ENCODE measurements around the gene IFI6.
"Not testable (repeated sequence)": the region's sequence is repeated elsewhere in the genome, so short reads cannot be mapped to it uniquely, and the experiment has no call there.

Gene IFI6

DNA sequence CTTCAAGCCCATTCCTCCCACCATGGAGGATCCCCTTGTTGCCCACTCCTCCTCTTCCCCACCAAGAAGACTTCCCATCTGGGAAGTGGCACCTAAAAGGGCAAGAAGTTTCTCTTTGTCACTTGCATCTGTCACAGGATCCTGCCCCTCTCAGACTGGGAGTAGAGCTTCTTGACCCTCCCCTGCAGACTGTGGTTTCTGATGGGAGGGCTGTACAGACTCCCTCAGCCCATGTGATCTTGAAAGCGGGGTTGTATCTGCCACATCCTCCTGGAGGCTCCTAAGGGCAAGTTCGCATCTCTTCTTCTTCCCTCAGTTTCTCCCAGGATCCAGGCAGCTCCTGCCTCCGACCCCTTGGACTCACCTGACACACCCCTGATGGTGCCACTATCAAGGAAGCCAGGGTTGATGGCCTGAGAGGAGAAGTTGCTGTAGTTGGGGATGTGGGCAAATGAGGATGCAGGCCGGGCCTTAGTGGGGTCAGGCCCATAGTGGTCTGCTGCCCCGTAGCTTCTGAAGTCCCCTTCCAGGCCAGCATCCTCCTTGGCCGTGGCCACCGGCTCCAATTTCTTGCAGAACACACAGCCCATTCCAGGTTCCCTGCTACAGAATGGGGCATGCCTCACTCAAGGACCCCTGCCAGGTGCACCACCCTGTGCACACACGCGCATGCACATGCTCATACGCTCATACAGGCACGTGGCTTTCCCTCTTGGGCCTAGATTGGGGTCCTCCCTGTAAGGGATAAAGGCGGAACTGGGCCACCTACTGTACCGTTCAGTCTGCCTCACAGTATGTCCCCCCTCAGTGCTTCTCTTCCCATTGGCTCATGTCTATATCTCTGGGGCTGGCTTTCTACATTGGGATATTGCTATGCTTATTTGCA is 48.4 kb downstream of the IFI6 start:
- Mint-ChIP-seq H3K27me3 (ENCODE audit: low read depth, poor library complexity) (peaks cover 6% of the 10 kb centered on the region), H3K4me3 (no peak overlapping the region), H3K27ac (no peak overlapping the region), H3K4me1 (peaks cover 28% of the 10 kb centered on the region), H3K9me3 (no peaks in the 10 kb centered on the region), H3K36me3 (ENCODE audit: low read depth) (no peaks in the 10 kb centered on the region)
- TF ChIP-seq, protein P1, sequence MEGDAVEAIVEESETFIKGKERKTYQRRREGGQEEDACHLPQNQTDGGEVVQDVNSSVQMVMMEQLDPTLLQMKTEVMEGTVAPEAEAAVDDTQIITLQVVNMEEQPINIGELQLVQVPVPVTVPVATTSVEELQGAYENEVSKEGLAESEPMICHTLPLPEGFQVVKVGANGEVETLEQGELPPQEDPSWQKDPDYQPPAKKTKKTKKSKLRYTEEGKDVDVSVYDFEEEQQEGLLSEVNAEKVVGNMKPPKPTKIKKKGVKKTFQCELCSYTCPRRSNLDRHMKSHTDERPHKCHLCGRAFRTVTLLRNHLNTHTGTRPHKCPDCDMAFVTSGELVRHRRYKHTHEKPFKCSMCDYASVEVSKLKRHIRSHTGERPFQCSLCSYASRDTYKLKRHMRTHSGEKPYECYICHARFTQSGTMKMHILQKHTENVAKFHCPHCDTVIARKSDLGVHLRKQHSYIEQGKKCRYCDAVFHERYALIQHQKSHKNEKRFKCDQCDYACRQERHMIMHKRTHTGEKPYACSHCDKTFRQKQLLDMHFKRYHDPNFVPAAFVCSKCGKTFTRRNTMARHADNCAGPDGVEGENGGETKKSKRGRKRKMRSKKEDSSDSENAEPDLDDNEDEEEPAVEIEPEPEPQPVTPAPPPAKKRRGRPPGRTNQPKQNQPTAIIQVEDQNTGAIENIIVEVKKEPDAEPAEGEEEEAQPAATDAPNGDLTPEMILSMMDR (IDR thresholded peaks at IDR 0.05), result no peak
- no peak for DNase-seq

DNA sequence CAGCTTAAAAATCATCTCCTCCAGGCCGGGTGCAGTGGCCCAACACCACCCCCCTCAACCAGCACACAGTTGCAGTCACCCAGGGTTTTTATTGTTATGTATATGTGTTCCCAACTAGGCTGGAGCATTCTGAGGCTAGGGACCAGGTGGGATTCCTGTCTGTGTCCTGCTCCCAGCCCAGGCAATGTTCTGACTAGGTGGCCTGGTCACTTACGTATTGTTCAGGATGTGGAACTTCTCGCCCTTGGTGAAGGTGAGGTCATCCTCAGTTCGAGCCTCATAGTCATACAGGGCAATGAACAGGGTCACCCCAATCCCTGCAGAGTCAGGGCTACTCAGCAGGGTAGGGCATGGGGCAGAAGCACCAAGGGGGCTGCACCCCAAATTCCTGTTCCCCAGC is 49.2 kb downstream of the IFI6 start:
- TF ChIP-seq, protein P1 (IDR thresholded peaks at IDR 0.05), result no peak
- Mint-ChIP-seq H3K9me3 (no peaks in the 10 kb centered on the region), H3K4me1 (peaks cover 30% of the 10 kb centered on the region), H3K4me3 (no peak overlapping the region), H3K36me3 (ENCODE audit: low read depth) (no peaks in the 10 kb centered on the region), H3K27ac (no peak overlapping the region), H3K27me3 (ENCODE audit: low read depth, poor library complexity) (peaks cover 6% of the 10 kb centered on the region)
- DNase-seq, result no peak

DNA sequence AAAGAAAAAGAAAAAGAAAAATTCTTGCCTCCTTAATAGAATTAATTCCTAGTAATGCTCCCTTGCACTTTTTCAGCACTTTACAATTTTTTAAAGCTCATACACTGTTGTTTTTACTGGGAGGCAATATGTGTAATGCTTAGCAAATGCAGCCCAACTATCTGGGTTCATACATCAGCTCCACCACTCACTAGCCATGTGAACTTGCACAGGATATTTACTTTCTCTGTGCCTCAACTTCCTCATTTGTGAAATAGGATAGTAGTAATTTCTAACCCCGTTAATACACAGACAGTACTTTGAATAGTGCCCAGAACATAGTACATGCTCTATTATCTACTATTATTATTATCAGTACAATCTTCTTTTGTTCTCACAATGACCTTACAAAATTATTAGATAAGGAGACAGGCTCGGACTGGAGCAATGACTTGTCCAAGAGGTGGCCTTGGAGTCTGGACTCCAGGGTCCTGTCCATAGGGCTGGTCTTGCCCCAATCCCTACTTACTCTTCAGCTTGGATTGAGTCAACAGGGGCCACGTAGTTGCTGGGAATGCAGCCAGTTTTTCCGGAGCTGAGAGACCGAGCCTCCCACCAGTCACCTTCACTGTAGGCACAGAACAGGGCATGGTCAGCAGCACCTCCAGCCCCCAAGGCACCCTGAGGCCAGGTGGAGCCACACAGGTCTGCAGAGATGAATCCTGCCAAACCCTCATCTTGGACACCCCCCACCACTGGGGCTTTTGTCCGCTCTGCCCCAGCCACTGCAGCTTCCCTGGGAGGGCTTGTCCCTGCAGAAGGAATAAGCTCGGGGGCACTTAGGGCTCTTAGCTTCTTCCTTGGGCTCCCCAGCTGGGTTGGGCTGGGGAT is 50.7 kb downstream of the IFI6 start:
- Mint-ChIP-seq H3K4me1 (peaks cover 30% of the 10 kb centered on the region), H3K27me3 (ENCODE audit: low read depth, poor library complexity) (peaks cover 6% of the 10 kb centered on the region), H3K36me3 (ENCODE audit: low read depth) (no peaks in the 10 kb centered on the region), H3K4me3 (no peak overlapping the region), H3K9me3 (no peaks in the 10 kb centered on the region), H3K27ac (no peak overlapping the region)
- DNase-seq, result no peak
- TF ChIP-seq, protein P1 (IDR thresholded peaks at IDR 0.05), result no peak

DNA sequence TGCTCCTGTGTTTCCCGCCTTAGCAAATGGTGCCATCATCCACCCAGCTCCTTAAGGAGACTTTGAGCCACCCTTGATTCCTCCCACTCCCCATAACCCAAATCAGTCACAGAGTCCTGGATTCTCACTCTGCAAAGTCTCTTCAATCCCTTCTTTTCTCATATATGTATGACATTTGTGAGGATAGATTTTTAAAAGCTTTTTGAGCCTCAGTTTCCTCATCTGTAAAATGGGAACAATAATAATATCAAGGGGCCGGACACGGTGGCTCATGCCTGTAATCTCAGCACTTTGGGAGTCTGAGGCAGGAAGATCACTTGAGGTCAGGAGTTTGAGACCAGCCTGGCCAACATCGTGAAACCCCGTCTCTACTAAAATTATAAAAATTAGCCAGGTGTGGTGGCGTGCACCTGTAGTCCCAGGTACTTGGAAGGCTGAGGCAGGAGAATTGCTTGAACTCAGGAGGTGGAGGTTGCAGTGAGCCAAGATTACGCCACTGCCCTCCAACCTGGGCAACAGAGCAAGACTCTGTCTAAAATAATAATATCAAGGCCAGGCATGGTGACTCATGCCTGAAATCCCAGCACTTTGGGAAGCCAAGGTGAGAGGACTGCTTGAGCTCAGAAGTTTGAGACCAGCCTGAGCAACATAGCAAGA is 52.1 kb downstream of the IFI6 start:
- H3K4me3 Mint-ChIP-seq; H3K9me3 Mint-ChIP-seq; H3K36me3 Mint-ChIP-seq (ENCODE audit: low read depth); DNase-seq; H3K27me3 Mint-ChIP-seq (ENCODE audit: low read depth, poor library complexity): not testable (repeated sequence)
- peaks cover 31% of the 10 kb centered on the region for H3K4me1 Mint-ChIP-seq
- H3K27ac Mint-ChIP-seq, result peak overlapping the region; percentile 34

DNA sequence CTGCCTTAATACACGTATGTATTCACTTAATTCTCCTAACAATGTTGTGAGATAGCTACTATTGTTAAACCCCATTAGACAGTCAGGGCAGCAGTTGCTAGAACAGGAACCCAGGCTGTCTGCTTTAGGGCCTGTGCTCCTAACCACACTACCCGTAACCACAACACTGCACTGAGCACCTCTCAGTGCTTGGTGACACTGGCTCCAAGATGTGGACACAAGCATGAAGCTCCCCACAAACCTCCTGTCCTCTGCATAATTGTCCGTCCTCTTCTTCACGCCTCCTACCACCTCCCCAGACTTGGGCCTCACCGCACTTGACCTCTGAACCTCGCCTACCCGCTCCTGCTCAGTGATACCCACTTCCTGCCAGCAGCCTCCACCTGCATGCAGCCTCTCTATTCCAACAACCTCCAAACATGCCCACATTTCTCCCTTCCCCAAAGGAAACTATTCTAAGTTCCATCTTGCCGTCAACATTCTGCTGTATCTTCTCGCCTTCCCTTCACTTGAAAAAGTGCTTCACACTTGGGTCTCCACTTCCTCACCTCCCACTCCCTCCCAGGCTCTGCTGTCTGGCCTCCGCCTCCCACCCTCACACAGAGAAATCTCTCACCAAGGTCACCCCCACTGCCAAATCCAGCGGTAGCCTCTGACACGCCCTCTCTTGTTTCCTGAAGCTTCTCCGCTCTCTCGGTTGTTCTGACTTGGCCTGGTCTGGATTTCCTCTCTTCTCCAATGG is 53.5 kb downstream of the IFI6 start:
- peaks cover 43% of the 10 kb centered on the region for H3K4me1 Mint-ChIP-seq

More for the DNA sequence above, 53.5 kb downstream of the IFI6 start:
- H3K27me3 Mint-ChIP-seq (ENCODE audit: low read depth, poor library complexity), result peaks cover 6% of the 10 kb centered on the region
- no peaks in the 10 kb centered on the region for H3K9me3 Mint-ChIP-seq
- H3K36me3 Mint-ChIP-seq (ENCODE audit: low read depth), result no peaks in the 10 kb centered on the region
- H3K4me3 Mint-ChIP-seq, result no peak overlapping the region
- peak overlapping the region; percentile 4 for H3K27ac Mint-ChIP-seq
- DNase-seq, result no peak
- TF ChIP-seq, protein P1 (IDR thresholded peaks at IDR 0.05), result no peak
